GM12878 (cell line): ENCODE data around the gene OXA1L. TPM values are rescaled to one million over a fixed set of nuclear protein-coding genes. Genes with fewer than 3 reads are reported as not detected.
"Not testable (repeated sequence)": the region's sequence is repeated elsewhere in the genome, so short reads cannot be mapped to it uniquely, and the experiment has no call there.

Source experiments
- ATAC-seq: fragments of 200-7000 bp; cut with Tn5 transposase; 3 replicates; pipeline ENCODE4 v1.9.1; 2020; ENCODE audit warnings: mild to moderate bottlenecking, moderate library complexity
- BruUV-seq: library from RNA; stranded (reverse); fragments of 400-500 nt; replicated peaks from 2 replicates; lab custom pipeline; 2021; lab: Mats Ljungman, UMichigan
- CTCF ChIA-PET: fragments of 300-600 bp; sonication (Branson Sonifier 250); formaldehyde crosslinking; extraction: SDS; loops from one replicate; lab custom pipeline; 2021; ENCODE audit warnings: inconsistent platforms; lab: Yijun Ruan, JAX
- POLR2A ChIA-PET: fragments of 350-600 bp; formaldehyde crosslinking; extraction: SDS; loops from one replicate; lab custom pipeline; 2021; ENCODE audit warnings: inconsistent platforms; lab: Charles Lee
- RAD21 ChIA-PET: fragments of 300-600 bp; sonication (Branson Sonifier 250); formaldehyde crosslinking; loops from one replicate; lab custom pipeline; 2023; ENCODE audit warnings: antibody characterized with exemption; ENCODE audit not compliant: unreplicated experiment; lab: Charles Lee
- SMC1A ChIA-PET: fragments of 300-600 bp; sonication (Branson Sonifier 250); formaldehyde crosslinking; loops from one replicate; lab custom pipeline; 2023; ENCODE audit not compliant: unreplicated experiment, uncharacterized antibody; lab: Charles Lee
- DNase-seq: peaks from one replicate; pipeline ENCODE4 v3.0.0-alpha.2; 2011; ENCODE audit warnings: low read depth, low spot score
- FAIRE-seq: peaks from 3 replicates; lab custom pipeline; 2011; peaks lifted over from hg19 to GRCh38; lab: Jason Lieb, UNC
- H2AFZ ChIP-seq: 2 replicates; pipeline ENCODE4 v1.6.0; 2011; ENCODE audit warnings: low read depth, low read length, control low read depth; ENCODE audit not compliant: control insufficient read depth
- H3K27ac ChIP-seq: 2 replicates; pipeline ENCODE4 v1.5.1; 2011; ENCODE audit warnings: control low read depth; ENCODE audit not compliant: control insufficient read depth, insufficient read depth
- H3K27me3 ChIP-seq, 2 experiments: replicated peaks in 1 of 2; 2 replicates each; pipeline versions ENCODE4 v1.6.0 to v1.6.1; 2011; ENCODE audit warnings: low read length in 1 of 2; ENCODE audit not compliant: control insufficient read depth in 2 of 2, insufficient read depth in 2 of 2
- H3K36me3 ChIP-seq, 2 experiments: 2 replicates each; pipeline ENCODE4 v1.5.1; 2011; ENCODE audit warnings: low read length in 1 of 2; ENCODE audit not compliant: control insufficient read depth in 2 of 2, insufficient read depth in 2 of 2
- H3K4me1 ChIP-seq: 2 replicates; pipeline ENCODE4 v1.6.1; 2011; ENCODE audit warnings: mild to moderate bottlenecking, low read length, moderate library complexity, mixed read lengths; ENCODE audit not compliant: control insufficient read depth, insufficient read depth
- H3K4me2 ChIP-seq: 2 replicates; pipeline ENCODE4 v1.6.0; 2011; ENCODE audit warnings: control low read depth; ENCODE audit not compliant: control insufficient read depth, insufficient read depth
- H3K4me3 ChIP-seq: fragments of 200-600 bp; sonication (generic); 2 replicates; pipeline ENCODE4 v1.5.1; 2016
- H3K79me2 ChIP-seq: 2 replicates; pipeline ENCODE4 v1.6.0; 2011; ENCODE audit warnings: low read length; ENCODE audit not compliant: control insufficient read depth, insufficient read depth
- H3K9ac ChIP-seq: 2 replicates; pipeline ENCODE4 v1.8.0; 2011; ENCODE audit warnings: low read length, control low read depth, mixed read lengths; ENCODE audit not compliant: control insufficient read depth, insufficient read depth
- H3K9me3 ChIP-seq: replicated peaks from 3 replicates; pipeline ENCODE4 v1.5.1; 2011; ENCODE audit warnings: mild to moderate bottlenecking, low read length; ENCODE audit not compliant: control insufficient read depth, insufficient read depth
- H4K20me1 ChIP-seq: 2 replicates; pipeline ENCODE4 v1.6.0; 2011; ENCODE audit not compliant: control insufficient read depth, insufficient read depth
- E2F8 ChIP-seq: fragments of 450-650 bp; IDR thresholded peaks from 2 replicates; pipeline ENCODE4 v1.6.1; 2018; ENCODE audit warnings: mild to moderate bottlenecking, low read depth, moderate library complexity; ENCODE audit not compliant: partially characterized antibody
- GABPA ChIP-seq: IDR thresholded peaks from 2 replicates; pipeline ENCODE4 v1.6.1; 2014; ENCODE audit warnings: antibody characterized with exemption, low read depth, mild to moderate bottlenecking, inconsistent platforms
- HDAC2 ChIP-seq: fragments of 200-600 bp; sonication (generic); IDR thresholded peaks from 2 replicates; pipeline ENCODE4 v1.6.1; 2017
- WGBS: methylation state at CpG from one replicate; pipeline ENCODE4 v1.1.6; 2016; ENCODE audit warnings: low lambda C conversion rate; ENCODE audit not compliant: insufficient replicate concordance, insufficient coverage; ENCODE audit errors: missing lambda C conversion rate; 5-methylcytosine and 5-hydroxymethylcytosine counted together
- in situ Hi-C: fragments of 300-500 bp; cut with MboI; formaldehyde crosslinking; loops from 9 replicates; pipeline ENCODE4 v1.14.3; 2018; ENCODE audit warnings: mixed read lengths
- intact Hi-C: fragments of 100-400 bp; cut with micrococcal nuclease; formaldehyde crosslinking; loops from one replicate; pipeline ENCODE4 v1.14.2; 2022; ENCODE audit not compliant: unreplicated experiment
- polyA plus RNA-seq, 11 experiments: library from polyadenylated mRNA; depleted of rRNA in 4 of 11; unstranded in 6 of 11; stranded (reverse) in 5 of 11; fragments of >200 nt; fragmentation: Nextera tagmentation in 4 of 11; fragmentation: Illumina TruSeq in 1 of 11; extraction: Ambion mirVana in 4 of 11; extraction: Trizol in 1 of 11; gene quantifications; 1 replicate in 1 of 11; 2 replicates in 10 of 11; pipeline versions ENCODE4 v1.2.1 to v1.2.3, GENCODE V29; 2011 to 2016; ENCODE audit warnings: inconsistent platforms in 2 of 11, missing spikeins in 2 of 11, low read depth in 1 of 11
- total RNA-seq, 4 experiments: library from RNA; depleted of rRNA in 3 of 4; stranded (reverse); fragments of >200 nt in 3 of 4; fragmentation: Illumina TruSeq in 1 of 4; extraction: Trizol in 1 of 4; gene quantifications; 2 replicates each; pipeline versions ENCODE4 v1.2.1 to v1.2.3, GENCODE V29; 2013 to 2021

OXA1L gene
- total and polyA plus RNA-seq, 10 of the 15 experiments (the other 5 are each of a cell fraction or from before 2014, with no cell fraction given) = 105 to 289 (median 146) TPM

DNA sequence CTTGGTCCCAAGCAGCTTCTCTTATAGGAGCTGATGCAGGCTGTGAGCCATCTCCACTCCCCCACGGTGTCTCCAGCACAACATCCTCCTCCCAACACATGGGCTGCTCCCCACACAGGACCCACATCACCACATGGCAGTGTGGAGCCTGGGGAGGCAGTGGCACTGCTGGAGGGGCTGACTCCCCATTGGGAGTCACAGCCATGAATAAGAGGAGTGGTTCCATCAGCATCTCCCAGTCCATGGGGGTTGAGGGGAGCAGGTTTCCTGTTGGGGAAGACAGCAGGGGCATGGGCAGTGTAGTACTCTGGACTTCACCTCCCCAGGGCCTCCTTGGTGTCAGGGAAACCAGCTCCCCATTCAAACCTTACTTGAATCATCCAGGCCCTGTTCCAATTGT, 40.5 kb upstream of the OXA1L start (continued):
- no peak for TF ChIP-seq E2F8
- TF ChIP-seq GABPA = no peak
- no peak for TF ChIP-seq HDAC2

- H3K27me3 ChIP-seq, H4K20me1 ChIP-seq, FAIRE-seq, in situ Hi-C loops, H3K4me3 ChIP-seq, ATAC-seq, H3K36me3 ChIP-seq, H2AFZ ChIP-seq, H3K79me2 ChIP-seq, BruUV-seq, H3K4me1 ChIP-seq, intact Hi-C loops, H3K4me2 ChIP-seq, H3K9me3 ChIP-seq, DNase-seq, H3K27ac ChIP-seq, H3K9ac ChIP-seq: not testable (repeated sequence)
- ChIA-PET POLR2A (interaction anchor here (0.7 kb wide), 1 partner anchor 51 kb away, joined by 6 read pairs; no protein-coding TSS in a partner anchor), CTCF (interaction anchor here (0.7 kb wide), 1 partner anchor 324 kb away, joined by 3 read pairs; no protein-coding TSS in a partner anchor), RAD21 (interaction anchor here (0.6 kb wide), 1 partner anchor 19 kb away, joined by 3 read pairs; no protein-coding TSS in a partner anchor), SMC1A (interaction anchor here (1.2 to 1.4 kb wide), 3 partner anchors 8 to 17 kb away, joined by 3 read pairs; no protein-coding TSS in a partner anchor)
- WGBS = 60% methylated on average over 5 of the region's 5 CpGs
Measured at GRCh38 chr14:22732062-22732461, 34.4 kb upstream of the OXA1L start.
